HCT116 (cell line): ENCODE measurements around the gene SEMA6A. TPM values are rescaled to one million over a fixed set of nuclear protein-coding genes. Genes with fewer than 3 reads are reported as not detected.
"Not testable (repeated sequence)": the region's sequence is repeated elsewhere in the genome, so short reads cannot be mapped to it uniquely, and the experiment has no call there.

Experiments
- ATAC-seq: fragments of 200-7000 bp; cut with Tn5 transposase; 2 replicates; pipeline ENCODE4 v1.9.1; 2020; ENCODE audit warnings: mild to moderate bottlenecking, moderate library complexity
- BruUV-seq: library from RNA; stranded (reverse); fragments of 400-500 nt; replicated peaks from 2 replicates; lab custom pipeline; 2021; lab: Mats Ljungman, UMichigan
- CTCF ChIA-PET: fragments of 300-600 bp; sonication (Branson Sonifier 250); formaldehyde crosslinking; loops from one replicate; lab custom pipeline; 2021; ENCODE audit warnings: antibody characterized with exemption; lab: Charles Lee
- POLR2A ChIA-PET: fragments of 300-600, 350-600 bp; sonication (Branson Sonifier 250); formaldehyde crosslinking; loops from one replicate; lab custom pipeline; 2021; ENCODE audit warnings: antibody characterized with exemption; lab: Charles Lee
- RAD21 ChIA-PET, 2 experiments: fragments of 300-600 bp; sonication (Branson Sonifier 250); formaldehyde crosslinking; loops; one replicate each; lab custom pipeline; 2023; ENCODE audit warnings: low total read pairs in 2 of 2; ENCODE audit not compliant: uncharacterized antibody in 2 of 2, unreplicated experiment in 2 of 2, low non-redundant PET in 1 of 2; lab: Charles Lee
- DNase-seq: peaks from one replicate; pipeline ENCODE4 v3.0.0-alpha.2; 2010; ENCODE audit warnings: low read depth, low spot score
- H2AFZ ChIP-seq: fragments of 200-600 bp; shearing (Covaris generic), sonication (generic); 2 replicates; pipeline ENCODE4 v1.6.1; 2017; ENCODE audit warnings: low read depth, mixed run types, mixed read lengths, antibody characterized with exemption, low read length; ENCODE audit not compliant: poor library complexity, severe bottlenecking
- H3K27ac ChIP-seq: 2 replicates; pipeline ENCODE4 v1.5.1; 2012; ENCODE audit warnings: low read depth, low read length
- H3K27me3 ChIP-seq: fragments of 200-600 bp; sonication (generic); 2 replicates; pipeline ENCODE4 v1.6.1; 2016; ENCODE audit warnings: mixed run types, low read length, mixed read lengths; ENCODE audit not compliant: insufficient read depth
- H3K36me3 ChIP-seq, 2 experiments: fragments of 200-500 bp in 1 of 2; fragments of 200-600 bp in 1 of 2; sonication (Bioruptor generic) in 1 of 2; sonication (generic) in 1 of 2; 2 replicates each; pipeline versions ENCODE4 v1.5.1 to v1.6.1; 2014 to 2016; ENCODE audit warnings: low read length in 2 of 2, inconsistent platforms in 1 of 2, mixed read lengths in 1 of 2, mixed run types in 1 of 2; ENCODE audit not compliant: insufficient read depth in 2 of 2, control insufficient read depth in 1 of 2
- H3K4me1 ChIP-seq, 2 experiments: fragments of 200-600 bp in 1 of 2; sonication (generic) in 1 of 2; 2 replicates each; pipeline versions ENCODE4 v1.5.1 to v1.6.1; 2012 to 2017; ENCODE audit warnings: low read length in 2 of 2, inconsistent platforms in 1 of 2, mild to moderate bottlenecking in 1 of 2, mixed read lengths in 1 of 2, mixed run types in 1 of 2, moderate library complexity in 1 of 2; ENCODE audit not compliant: insufficient read depth in 2 of 2, control insufficient read depth in 1 of 2
- H3K4me2 ChIP-seq: fragments of 200-600 bp; sonication (generic); 2 replicates; pipeline ENCODE4 v1.6.1; 2017; ENCODE audit warnings: mixed run types, low read length, mixed read lengths
- H3K4me3 ChIP-seq, 2 experiments: fragments of 200-600 bp in 1 of 2; sonication (generic) in 1 of 2; replicated peaks in 1 of 2; 2 replicates each; pipeline ENCODE4 v1.5.1; 2011 to 2016; ENCODE audit warnings: low read length in 2 of 2, control low read depth in 1 of 2, low read depth in 1 of 2, mild to moderate bottlenecking in 1 of 2, mixed read lengths in 1 of 2, mixed run types in 1 of 2
- H3K79me2 ChIP-seq: fragments of 200-600 bp; sonication (generic); 2 replicates; pipeline ENCODE4 v1.6.1; 2017; ENCODE audit warnings: mild to moderate bottlenecking, mixed run types, low read length, moderate library complexity, mixed read lengths; ENCODE audit not compliant: insufficient read depth
- H3K9ac ChIP-seq: fragments of 200-600 bp; sonication (generic); 2 replicates; pipeline ENCODE4 v1.6.1; 2016; ENCODE audit warnings: low read length, mixed read lengths
- H3K9me2 ChIP-seq: fragments of 200-600 bp; sonication (generic), shearing (Covaris generic); 2 replicates; pipeline ENCODE4 v1.6.1; 2017; ENCODE audit warnings: mixed run types, mild to moderate bottlenecking, moderate library complexity; ENCODE audit not compliant: insufficient read depth
- H3K9me3 ChIP-seq, 2 experiments: fragments of 200-500 bp in 1 of 2; fragments of 200-600 bp in 1 of 2; sonication (Bioruptor generic) in 1 of 2; sonication (generic) in 1 of 2; 2 replicates each; pipeline ENCODE4 v1.6.1; 2014 to 2017; ENCODE audit warnings: low read length in 2 of 2, mixed read lengths in 2 of 2, inconsistent platforms in 1 of 2, low read depth in 1 of 2, mild to moderate bottlenecking in 1 of 2, mixed run types in 1 of 2, moderate library complexity in 1 of 2; ENCODE audit not compliant: control insufficient read depth in 1 of 2, insufficient read depth in 1 of 2
- H4K20me1 ChIP-seq: fragments of 200-600 bp; sonication (generic), shearing (Covaris generic); 2 replicates; pipeline ENCODE4 v1.6.1; 2017; ENCODE audit warnings: mixed run types, mild to moderate bottlenecking, moderate library complexity; ENCODE audit not compliant: insufficient read depth
- ZNF274 ChIP-seq: fragments of 200-500 bp; sonication (Bioruptor generic); IDR thresholded peaks from 2 replicates; pipeline ENCODE4 v1.6.1; 2014; ENCODE audit warnings: mild to moderate bottlenecking, low read depth, low read length, inconsistent platforms
- intact Hi-C: fragments of 100-400 bp; cut with micrococcal nuclease; formaldehyde crosslinking; loops from 2 replicates; pipeline ENCODE4 v1.10.0; 2022
- total RNA-seq: library from RNA; stranded (reverse); gene quantifications from one replicate; pipeline ENCODE4 v1.2.1, GENCODE V29; 2021; ENCODE audit not compliant: unreplicated experiment

The SEMA6A gene
- total RNA-seq, 1 experiment from 2014 or later: 6.7 TPM

GRCh38 chr5:116523182-116523581 is 51.4 kb downstream of the SEMA6A start:
- H3K27ac ChIP-seq, H3K36me3 ChIP-seq, H3K9me3 ChIP-seq, H4K20me1 ChIP-seq, RAD21 ChIA-PET, H3K9ac ChIP-seq, CTCF ChIA-PET, H3K4me2 ChIP-seq, H3K4me3 ChIP-seq, H3K4me1 ChIP-seq, ATAC-seq, intact Hi-C loops, POLR2A ChIA-PET, DNase-seq, H2AFZ ChIP-seq, H3K9me2 ChIP-seq, H3K27me3 ChIP-seq, BruUV-seq, H3K79me2 ChIP-seq: not testable (repeated sequence)

GRCh38 chr5:116522356-116523136 is 52.1 kb downstream of the SEMA6A start:
- Histone ChIP-seq H3K9me2 (no peaks in the 10 kb centered on the region), H3K27ac (no peak overlapping the region), H3K4me2 (no peak overlapping the region), H4K20me1 (no peaks in the 10 kb centered on the region), H2AFZ (no peak overlapping the region), H3K9ac (no peak overlapping the region), H3K36me3 (no peaks in the 10 kb centered on the region), H3K4me3 (no peak overlapping the region), H3K27me3 (no peaks in the 10 kb centered on the region), H3K9me3 (no peaks in the 10 kb centered on the region), H3K4me1 (peaks cover 0 to 7% of the 10 kb centered on the region in 2 experiments; a peak in 1 of 4 replicates), H3K79me2 (no peaks in the 10 kb centered on the region)
- no peak for ATAC-seq
- intact Hi-C loops: no loop called here
- CTCF ChIA-PET: no interaction called here
- RAD21 ChIA-PET: no interaction called here
- no peak for DNase-seq
- no peak for TF ChIP-seq ZNF274
- no TSS peak for BruUV-seq
- POLR2A ChIA-PET: no interaction called here
